Midbrain (tissue), 1 donor: ENCODE results near the gene EIF2B5.
A peak's percentile ranks its signal among the peaks of the same experiment; 100 is the strongest.

Experiments used
- DNase-seq: peaks from one replicate; lab custom pipeline; 2025; lab: John Stamatoyannopoulos, UW

Gene EIF2B5

GRCh38 chr3:184173374-184173722 lies 38.2 kb downstream of the EIF2B5 start:
- DNase-seq = no peak

DNA sequence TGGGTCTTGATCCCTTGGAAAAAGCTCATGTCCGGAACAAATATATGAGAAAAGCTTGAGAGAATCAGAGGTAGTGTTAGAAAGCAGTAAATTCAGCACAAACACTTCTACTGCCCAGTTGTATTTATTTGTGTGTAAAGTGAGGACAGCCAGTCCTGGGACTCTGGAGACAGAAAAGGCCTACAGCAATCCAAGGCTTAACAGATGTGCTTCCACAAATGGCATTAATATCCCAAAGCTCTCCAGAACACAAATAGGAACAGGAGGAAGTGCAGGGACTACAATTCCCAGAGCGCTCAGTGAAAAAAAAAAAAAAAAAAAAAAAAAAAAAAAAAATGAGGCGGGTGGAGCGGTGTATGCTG lies 39.1 kb downstream of the EIF2B5 start:
- DNase-seq = no peak

DNA sequence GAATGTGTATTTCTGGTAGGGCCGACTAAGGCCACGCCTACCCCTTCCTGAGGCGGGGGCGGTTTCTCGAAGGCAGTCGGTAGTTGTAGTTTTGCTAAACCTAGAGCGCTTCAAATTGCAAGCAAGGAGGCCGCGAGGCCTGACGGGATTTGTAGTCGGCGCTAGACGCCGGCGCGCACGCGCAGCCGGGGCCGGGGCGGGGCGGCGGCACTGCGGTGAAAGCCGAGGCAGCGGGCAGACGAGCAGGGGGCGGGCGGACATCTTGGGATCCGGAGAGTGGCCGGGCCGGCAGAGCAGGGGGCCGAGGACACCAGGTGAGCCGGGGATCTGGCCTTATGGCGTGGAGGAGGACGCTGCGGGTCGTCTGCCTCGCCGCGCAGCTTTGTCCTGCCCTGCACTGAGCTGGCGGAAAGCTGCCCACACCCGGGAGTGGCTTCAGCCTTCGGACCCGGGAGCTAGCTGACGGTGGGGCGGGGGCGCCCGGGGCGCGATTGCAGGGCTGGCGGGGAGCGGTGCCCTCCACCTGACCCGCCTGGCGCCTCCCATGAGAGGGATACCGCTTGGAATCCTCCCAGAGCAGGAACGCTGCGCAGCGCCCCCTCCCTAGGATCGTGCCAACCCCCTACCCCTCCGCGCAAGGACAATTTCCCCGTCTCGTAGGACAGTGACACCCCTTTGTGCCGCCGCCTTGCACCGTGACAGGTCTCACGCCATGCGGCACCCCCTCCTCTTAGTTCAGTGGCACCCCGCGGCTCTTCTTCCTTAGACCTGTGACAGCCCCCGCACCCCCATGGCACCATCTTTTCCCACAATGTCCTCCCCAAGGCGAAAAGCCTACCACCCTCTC lies 39.7 kb downstream of the EIF2B5 start, which contains the start of gene AP2M1:
TSS of gene AP2M1 (plus strand) at position 210 of the 847 bp plus-strand sequence. CDS start 2,139 bp downstream, outside the sequence.
- DNase-seq = peak; percentile 99

DNA sequence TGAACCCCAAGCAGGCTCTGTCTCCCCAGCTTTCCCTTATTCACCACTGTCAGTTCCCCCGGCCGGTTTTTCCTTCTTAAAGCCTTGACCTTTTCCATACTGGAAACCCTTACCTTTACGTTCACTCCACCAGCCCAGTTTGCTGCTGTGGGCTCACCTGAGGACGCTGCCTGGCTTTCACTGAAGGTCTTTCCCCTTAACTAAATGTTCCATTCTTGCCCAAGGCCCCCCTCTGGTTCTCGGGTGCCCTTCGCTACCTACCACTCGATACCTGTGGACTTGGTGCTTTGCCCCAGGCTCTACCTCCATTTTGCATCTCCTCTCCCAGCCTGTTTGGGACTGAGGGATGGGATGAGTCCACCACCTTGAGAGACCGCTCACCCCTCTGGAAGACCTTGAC lies 40.3 kb downstream of the EIF2B5 start:
- DNase-seq = no peak

- no peak for DNase-seq
These were observed 40.8 kb downstream of the EIF2B5 start for GRCh38 chr3:184175981-184176376.

DNA sequence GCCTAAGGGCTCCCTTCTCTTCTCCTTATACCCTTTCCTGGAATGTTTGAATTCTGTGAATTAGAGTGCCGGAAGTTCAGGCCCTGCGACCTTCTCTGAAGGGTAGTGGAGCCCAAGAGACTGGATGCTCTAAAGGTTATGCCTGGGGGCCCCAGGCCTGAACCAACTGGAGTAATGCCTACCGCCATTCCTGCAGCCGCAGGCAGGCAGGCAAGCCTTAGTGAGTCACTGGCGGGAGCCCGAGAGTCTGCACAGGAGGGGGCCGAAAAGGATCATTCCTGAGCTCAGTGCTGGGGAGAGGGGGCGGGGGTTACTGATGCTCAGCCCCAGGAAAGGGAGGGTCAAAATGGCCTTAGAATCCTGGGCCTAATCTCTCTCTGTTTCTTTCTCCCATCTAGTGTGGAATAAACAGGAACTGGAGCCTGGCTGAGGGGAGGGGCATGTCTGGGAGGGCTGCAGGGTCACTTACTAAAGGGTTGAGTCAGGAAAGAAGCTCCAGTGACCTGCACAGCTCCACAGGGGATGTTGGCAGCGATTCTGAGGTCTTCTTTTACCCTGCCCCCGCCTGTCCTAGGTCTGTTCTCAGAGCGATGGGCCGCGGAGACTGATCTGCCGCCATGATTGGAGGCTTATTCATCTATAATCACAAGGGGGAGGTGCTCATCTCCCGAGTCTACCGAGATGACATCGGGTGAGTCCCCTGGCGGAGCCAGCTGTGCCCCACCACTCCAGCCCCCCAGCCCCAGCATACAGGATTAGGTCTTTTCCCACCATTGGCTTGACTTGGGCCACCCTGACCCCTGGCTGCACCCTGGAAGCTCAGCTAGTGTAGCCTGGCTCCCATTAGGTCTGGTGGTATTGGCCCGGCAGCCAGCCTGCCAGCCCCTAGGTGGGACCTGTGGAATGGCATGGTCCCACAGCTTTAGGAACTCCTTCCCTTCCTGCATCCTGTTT lies 41.5 kb downstream of the EIF2B5 start:
- no peak for DNase-seq

GRCh38 chr3:184177331-184177731 lies 42.2 kb downstream of the EIF2B5 start:
- DNase-seq = no peak

DNA sequence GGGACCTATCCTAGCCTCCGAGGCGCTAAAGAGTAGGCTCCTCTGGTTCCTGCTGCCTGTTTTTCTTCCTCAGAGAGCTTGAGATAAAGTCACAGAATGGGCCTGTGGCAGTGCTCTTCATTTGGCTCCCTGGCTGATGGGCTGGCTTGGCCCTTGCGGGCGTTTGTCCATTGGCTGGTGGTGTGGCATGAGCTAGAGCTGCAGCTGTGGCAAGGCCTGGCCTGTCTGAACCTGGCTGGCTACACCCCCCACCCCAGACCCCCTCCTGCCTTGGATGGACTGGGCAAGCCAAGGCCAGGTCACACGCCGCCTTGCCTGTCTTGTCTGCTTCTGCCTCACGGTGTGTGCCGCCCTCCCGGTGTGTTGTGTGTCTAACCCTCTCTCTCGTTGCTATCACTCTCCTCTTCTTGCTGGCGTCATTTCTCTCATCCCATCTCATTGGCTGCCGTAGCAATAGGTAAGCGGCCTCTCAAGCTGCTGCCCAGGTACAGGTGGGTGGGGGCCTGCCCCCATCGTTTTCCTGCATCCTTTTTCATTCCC lies 42.7 kb downstream of the EIF2B5 start:
- DNase-seq = no peak

DNA sequence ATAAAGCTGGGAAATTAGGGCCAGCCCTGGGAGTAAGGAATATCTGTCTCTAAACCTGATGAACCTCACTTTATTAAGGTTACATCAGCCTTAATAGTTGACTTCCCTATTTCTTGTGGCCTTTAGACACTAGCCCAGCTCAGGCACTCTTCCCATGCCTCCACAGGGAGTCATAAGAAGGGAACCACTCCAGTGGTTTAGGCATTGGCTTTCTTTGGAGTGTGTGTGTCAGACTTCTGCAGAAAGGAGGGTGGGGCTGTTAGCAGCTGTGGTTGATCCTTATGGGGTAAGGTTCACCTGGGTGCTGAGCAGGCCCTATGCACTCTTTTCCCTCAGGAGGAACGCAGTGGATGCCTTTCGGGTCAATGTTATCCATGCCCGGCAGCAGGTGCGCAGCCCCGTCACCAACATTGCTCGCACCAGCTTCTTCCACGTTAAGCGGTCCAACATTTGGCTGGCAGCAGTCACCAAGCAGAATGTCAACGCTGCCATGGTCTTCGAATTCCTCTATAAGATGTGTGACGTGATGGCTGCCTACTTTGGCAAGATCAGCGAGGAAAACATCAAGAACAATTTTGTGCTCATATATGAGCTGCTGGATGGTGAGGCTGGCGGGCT lies 43.5 kb downstream of the EIF2B5 start:
- DNase-seq = no peak

DNA sequence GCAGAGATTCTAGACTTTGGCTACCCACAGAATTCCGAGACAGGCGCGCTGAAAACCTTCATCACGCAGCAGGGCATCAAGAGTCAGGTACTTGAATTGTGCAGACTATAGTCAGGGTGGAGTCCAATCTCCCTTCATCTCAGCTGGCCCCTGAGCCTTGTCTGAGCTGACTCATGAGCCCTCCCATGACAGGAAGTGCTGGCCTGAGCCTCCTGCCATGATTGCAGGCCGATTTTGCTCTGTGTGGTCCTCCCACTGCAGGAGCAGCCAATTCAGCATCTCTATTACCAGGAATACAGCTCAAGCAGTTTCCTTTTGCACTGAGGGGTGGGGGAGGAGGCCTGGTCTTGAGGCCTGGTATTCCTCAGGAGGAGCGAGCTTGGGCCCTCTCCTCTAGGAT lies 45.0 kb downstream of the EIF2B5 start:
- DNase-seq = no peak

DNA sequence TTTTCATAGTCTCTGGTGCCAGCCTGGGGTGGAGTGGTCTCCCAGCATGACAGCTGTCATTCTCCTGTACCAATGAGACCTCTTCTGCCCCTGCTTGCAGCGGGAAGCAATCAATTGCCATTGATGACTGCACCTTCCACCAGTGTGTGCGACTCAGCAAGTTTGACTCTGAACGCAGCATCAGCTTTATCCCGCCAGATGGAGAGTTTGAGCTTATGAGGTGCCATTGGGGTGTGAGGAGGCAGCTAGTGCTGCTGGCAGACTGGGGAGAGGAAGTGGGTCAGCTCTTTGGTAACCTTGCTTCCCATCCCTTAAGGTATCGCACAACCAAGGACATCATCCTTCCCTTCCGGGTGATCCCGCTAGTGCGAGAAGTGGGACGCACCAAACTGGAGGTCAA lies 46.4 kb downstream of the EIF2B5 start:
- no peak for DNase-seq

DNA sequence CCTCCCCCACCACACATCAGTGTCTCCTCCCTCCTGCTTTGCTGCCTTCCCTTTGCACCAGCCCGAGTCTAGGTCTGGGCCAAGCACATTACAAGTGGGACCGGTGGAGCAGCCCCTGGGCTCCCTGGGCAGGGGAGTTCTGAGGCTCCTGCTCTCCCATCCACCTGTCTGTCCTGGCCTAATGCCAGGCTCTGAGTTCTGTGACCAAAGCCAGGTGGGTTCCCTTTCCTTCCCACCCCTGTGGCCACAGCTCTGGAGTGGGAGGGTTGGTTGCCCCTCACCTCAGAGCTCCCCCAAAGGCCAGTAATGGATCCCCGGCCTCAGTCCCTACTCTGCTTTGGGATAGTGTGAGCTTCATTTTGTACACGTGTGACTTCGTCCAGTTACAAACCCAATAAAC lies 48.5 kb downstream of the EIF2B5 start:
- DNase-seq = no peak

DNA sequence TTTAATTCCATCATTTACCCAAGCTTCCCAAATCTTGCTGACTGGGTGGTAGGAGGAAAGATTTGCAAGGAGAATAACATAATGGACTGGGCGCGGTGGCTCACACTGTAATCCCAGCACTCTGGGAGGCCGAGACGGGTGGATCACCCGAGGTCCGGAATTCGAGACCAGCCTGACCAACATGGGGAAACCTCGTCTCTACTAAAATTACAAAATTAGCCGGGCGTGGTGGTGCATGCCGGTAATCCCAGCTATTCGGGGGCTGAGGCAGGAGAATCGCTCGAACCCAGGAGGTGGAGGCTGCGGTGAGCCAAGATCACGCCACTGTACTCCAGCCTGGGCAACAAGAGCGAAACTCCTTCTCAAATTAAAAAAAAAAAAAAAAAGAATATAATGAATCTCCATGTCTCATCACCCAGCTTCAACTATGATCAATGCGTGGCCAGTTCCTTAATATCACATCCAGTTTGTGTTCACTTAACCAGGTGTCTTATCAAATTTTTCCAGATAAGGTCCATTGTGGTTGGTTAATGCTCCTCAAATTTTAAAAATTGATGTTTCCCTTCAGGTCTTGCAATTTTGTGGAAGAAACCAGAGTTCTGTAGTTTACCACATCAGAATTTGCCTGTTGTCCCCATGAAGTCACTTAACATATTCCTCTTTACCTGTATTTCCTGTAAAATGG lies 49.5 kb downstream of the EIF2B5 start:
- no peak for DNase-seq

- peak; percentile 99 for DNase-seq
These were observed 50.5 kb downstream of the EIF2B5 start for GRCh38 chr3:184185461-184186183.

DNA sequence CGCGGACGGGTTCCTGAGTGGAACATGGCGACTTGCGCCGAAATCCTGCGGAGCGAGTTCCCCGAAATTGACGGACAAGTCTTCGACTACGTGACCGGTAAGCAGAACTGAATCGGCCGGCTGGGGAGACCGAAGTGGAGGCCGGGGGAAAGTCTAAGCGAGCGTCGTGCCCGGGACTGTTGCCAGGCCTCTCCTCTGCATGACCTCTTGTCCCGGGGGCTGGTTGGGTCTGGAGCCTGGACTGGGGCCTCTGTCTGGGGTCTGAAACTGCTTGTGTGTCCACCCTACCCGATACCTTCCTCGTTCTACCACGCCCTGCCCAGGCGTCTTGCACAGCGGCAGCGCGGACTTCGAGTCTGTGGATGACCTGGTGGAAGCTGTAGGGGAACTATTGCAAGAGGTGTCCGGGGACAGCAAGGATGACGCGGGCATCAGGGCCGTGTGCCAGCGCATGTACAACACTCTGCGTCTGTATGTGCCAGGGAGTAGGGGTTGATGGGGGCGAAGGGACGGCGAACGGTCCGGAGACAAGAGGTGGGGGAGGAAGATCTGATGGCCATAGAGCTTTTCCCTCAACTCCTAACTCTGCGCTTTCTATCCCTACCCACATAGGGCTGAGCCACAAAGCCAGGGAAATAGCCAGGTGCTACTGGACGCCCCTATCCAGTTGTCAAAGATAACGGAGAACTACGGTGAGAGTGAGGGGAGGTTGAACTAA lies 51.2 kb downstream of the EIF2B5 start, which contains the start of gene ABCF3:
TSS of gene ABCF3 (plus strand) at position 16 of the 718 bp plus-strand sequence. CDS start at position 25, 9 bp downstream.
- DNase-seq = peak; percentile 43

- no peak for DNase-seq
These were observed 51.7 kb downstream of the EIF2B5 start for GRCh38 chr3:184186902-184187207.

DNA sequence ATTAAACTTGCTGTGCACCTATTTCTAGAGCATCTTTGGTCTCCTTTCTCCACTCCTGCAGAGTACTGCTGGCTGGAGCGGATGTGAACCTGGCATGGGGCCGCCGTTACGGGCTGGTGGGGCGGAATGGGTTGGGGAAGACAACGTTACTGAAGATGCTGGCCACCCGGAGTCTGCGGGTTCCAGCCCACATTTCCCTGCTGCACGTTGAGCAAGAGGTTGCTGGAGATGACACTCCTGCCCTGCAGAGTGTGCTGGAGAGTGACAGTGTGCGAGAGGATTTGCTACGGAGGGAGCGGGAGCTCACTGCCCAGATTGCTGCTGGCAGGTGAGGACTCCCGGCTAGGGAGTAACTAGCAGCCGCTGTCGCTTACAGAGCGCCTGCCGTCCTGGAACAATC lies 52.9 kb downstream of the EIF2B5 start:
- DNase-seq = no peak

DNA sequence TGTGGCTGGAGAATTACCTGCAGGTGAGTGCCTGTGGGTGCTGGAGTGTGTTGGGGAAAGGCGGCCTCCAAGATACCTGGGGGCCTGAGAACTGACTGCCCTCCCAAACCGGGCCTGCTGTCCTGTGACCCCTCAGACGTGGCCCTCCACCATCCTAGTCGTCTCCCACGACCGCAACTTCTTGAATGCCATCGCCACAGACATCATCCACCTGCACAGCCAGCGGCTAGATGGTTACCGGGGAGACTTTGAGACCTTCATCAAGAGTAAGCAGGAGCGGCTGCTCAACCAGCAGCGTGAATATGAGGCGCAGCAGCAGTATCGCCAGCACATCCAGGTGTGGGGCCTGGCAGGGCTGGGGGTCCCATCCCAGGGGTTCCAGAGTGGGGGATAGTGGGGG lies 54.3 kb downstream of the EIF2B5 start:
- no peak for DNase-seq

DNA sequence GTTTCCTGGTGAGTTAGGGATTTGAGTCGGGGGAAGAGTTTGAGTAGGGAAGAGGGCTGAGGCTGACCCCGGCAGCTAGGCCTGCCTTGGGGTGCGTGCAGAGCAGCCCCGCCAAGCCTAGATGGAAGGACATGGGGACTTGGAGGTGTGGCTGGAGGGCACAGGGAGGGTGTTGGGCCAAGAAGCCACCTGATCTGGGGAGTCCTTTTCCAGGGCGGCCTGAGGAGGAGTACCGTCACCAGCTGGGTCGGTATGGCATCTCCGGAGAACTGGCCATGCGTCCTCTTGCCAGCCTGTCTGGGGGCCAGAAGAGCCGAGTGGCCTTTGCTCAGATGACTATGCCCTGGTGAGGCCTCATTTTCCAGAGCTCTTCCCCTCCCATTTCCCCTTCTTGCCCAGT lies 57.7 kb downstream of the EIF2B5 start:
- no peak for DNase-seq

DNA sequence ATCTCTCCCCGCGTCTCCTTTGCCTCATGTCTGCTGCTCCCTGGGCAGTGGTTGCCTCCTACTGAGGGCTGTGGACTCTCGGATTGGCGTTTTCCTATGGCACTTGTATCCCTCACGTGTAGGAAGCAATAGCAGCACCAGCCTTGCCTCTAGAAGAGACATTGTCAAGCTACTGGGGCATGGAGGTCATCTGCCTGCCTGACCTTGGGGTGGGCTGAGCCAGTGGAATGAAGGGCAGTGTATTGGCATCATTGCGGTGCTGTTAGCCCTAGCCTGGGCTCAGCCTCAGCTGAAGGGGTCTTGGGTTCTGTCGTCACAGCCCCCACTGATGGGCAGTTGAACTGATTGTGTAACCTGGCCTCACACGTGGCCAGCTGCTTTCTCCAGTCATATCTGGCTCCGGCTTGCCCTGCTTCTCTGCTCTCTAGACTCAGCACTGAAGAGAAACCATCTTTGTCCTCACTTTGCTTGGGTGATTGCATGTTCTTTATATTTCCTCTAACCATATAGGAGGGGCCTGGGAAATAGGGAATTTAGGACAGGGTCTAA lies 58.9 kb downstream of the EIF2B5 start:
- DNase-seq = no peak
